OCI-LY7 (cell line): ENCODE data around the gene NIP7. TPM values are rescaled to one million over a fixed set of nuclear protein-coding genes. Genes with fewer than 3 reads are reported as not detected.

Experiments used
- BruUV-seq: library from RNA; stranded (reverse); fragments of 400-500 nt; replicated peaks from 2 replicates; lab custom pipeline; 2021; lab: Mats Ljungman, UMichigan
- CTCF ChIA-PET: fragments of 300-600 bp; sonication (Branson Sonifier 250); formaldehyde crosslinking; loops from one replicate; lab custom pipeline; 2022; ENCODE audit warnings: antibody characterized with exemption; ENCODE audit not compliant: unreplicated experiment; lab: Charles Lee
- POLR2A ChIA-PET: fragments of 300-600 bp; sonication (Branson Sonifier 250); formaldehyde crosslinking; loops from one replicate; lab custom pipeline; 2022; ENCODE audit warnings: antibody characterized with exemption; lab: Charles Lee
- DNase-seq: peaks from one replicate; pipeline ENCODE4 v3.0.0-alpha.2; 2015; ENCODE audit warnings: low spot score
- H2AFZ ChIP-seq: fragments of 200-600 bp; sonication (generic), shearing (Covaris generic); 2 replicates; pipeline ENCODE4 v1.6.1; 2014; ENCODE audit warnings: mild to moderate bottlenecking, antibody characterized with exemption, low read length, moderate library complexity
- H3K27ac ChIP-seq: fragments of 200-600 bp; sonication (generic); 2 replicates; pipeline ENCODE4 v1.5.1; 2014; ENCODE audit warnings: mixed run types, low read depth, mild to moderate bottlenecking, moderate library complexity, low read length, inconsistent platforms; ENCODE audit not compliant: poor library complexity, severe bottlenecking
- H3K36me3 ChIP-seq: fragments of 200-600 bp; sonication (generic); 2 replicates; pipeline ENCODE4 v1.6.1; 2014; ENCODE audit warnings: mild to moderate bottlenecking, antibody characterized with exemption, low read length, moderate library complexity, mixed read lengths; ENCODE audit not compliant: insufficient read depth
- H3K4me1 ChIP-seq: fragments of 200-600 bp; sonication (generic); 2 replicates; pipeline ENCODE4 v1.5.1; 2014; ENCODE audit warnings: mild to moderate bottlenecking, low read length; ENCODE audit not compliant: insufficient read depth, poor library complexity, severe bottlenecking
- H3K4me2 ChIP-seq: fragments of 200-600 bp; sonication (generic); 2 replicates; pipeline ENCODE4 v1.6.1; 2014; ENCODE audit warnings: mild to moderate bottlenecking, low read length
- H3K4me3 ChIP-seq: fragments of 200-600 bp; sonication (generic); 2 replicates; pipeline ENCODE4 v1.5.1; 2014; ENCODE audit warnings: mild to moderate bottlenecking, low read depth, low read length; ENCODE audit not compliant: poor library complexity, severe bottlenecking
- H3K79me2 ChIP-seq: fragments of 200-600 bp; sonication (generic); 2 replicates; pipeline ENCODE4 v1.6.1; 2016; ENCODE audit warnings: low read depth, mild to moderate bottlenecking, low read length, moderate library complexity, mixed read lengths; ENCODE audit not compliant: insufficient read depth
- H3K9me2 ChIP-seq: fragments of 200-600 bp; sonication (generic); 2 replicates; pipeline ENCODE4 v1.6.1; 2016; ENCODE audit warnings: mild to moderate bottlenecking, low read length, mixed read lengths; ENCODE audit not compliant: insufficient read depth
- H3K9me3 ChIP-seq: fragments of 200-600 bp; sonication (generic); 2 replicates; pipeline ENCODE4 v1.6.1; 2014; ENCODE audit warnings: mild to moderate bottlenecking, mixed run types, low read length, mixed read lengths
- H4K20me1 ChIP-seq: fragments of 200-600 bp; sonication (generic); 2 replicates; pipeline ENCODE4 v1.6.1; 2014; ENCODE audit warnings: mild to moderate bottlenecking, antibody characterized with exemption, low read length, moderate library complexity, mixed read lengths; ENCODE audit not compliant: insufficient read depth
- CTCF ChIP-seq: fragments of 200-600 bp; sonication (generic); conservative IDR thresholded peaks from 2 replicates; pipeline ENCODE4 v1.5.1; 2014; ENCODE audit warnings: mild to moderate bottlenecking, antibody characterized with exemption, low read length, moderate library complexity, mixed read lengths
- EZH2phosphoT487 ChIP-seq: fragments of 200-600 bp; sonication (generic); IDR thresholded peaks from 2 replicates; pipeline ENCODE4 v1.6.1; 2018; ENCODE audit warnings: low read depth, borderline replicate concordance, mild to moderate bottlenecking, mixed run types, antibody characterized with exemption, low read length, moderate library complexity, mixed read lengths
- intact Hi-C: fragments of 100-400 bp; cut with micrococcal nuclease; formaldehyde crosslinking; loops from one replicate; pipeline ENCODE4 v1.10.0; 2022; ENCODE audit not compliant: unreplicated experiment
- total RNA-seq, 2 experiments: library from RNA; depleted of rRNA in 1 of 2; stranded (reverse); fragments of >200 nt in 1 of 2; shearing (Covaris generic) in 1 of 2; gene quantifications; 2 replicates each; pipeline ENCODE4 v1.2.3, GENCODE V29; 2014 to 2022

NIP7 gene
- total RNA-seq, 2 experiments from 2014 or later = 39.7 to 49.1 TPM

- H3K9me3 ChIP-seq = no peaks in the 10 kb centered on the region
- BruUV-seq = no TSS peak
- intact Hi-C loops = loop anchor here (1.0 to 10.0 kb wide), 6 partner anchors 9 to 434 kb away; partner anchors contain the start of genes COG8, NIP7, VPS4A and WWP2
- peaks cover 56% of the 10 kb centered on the region for H3K79me2 ChIP-seq
- H4K20me1 ChIP-seq = peaks cover 35% of the 10 kb centered on the region
- peak within 1 kb of the TSS; percentile 79 for H2AFZ ChIP-seq
- TF ChIP-seq CTCF (no peak), EZH2phosphoT487 (no peak)
- peaks cover 48% of the 10 kb centered on the region for H3K4me1 ChIP-seq
- peak within 1 kb of the TSS; percentile 70 for H3K27ac ChIP-seq
- peak within 1 kb of the TSS; percentile 75 for H3K4me3 ChIP-seq
- CTCF ChIA-PET = no interaction called here
- H3K4me2 ChIP-seq = peak within 1 kb of the TSS; percentile 89
- POLR2A ChIA-PET = interaction anchor here (0.7 to 2.8 kb wide), 3 partner anchors 10 to 41 kb away, joined by 3 to 11 read pairs (median 7); partner anchors contain the start of gene NIP7
- peaks cover 83% of the 10 kb centered on the region for H3K36me3 ChIP-seq
- no peaks in the 10 kb centered on the region for H3K9me2 ChIP-seq
- peak; percentile 90 for DNase-seq
Observed at GRCh38 chr16:69330286-69331109, 9.1 kb upstream of the NIP7 start, which contains the start of gene PDF. TSS of gene PDF (minus strand) at chr16:69330588. CDS start at chr16:69330570, 18 bp downstream.

- Histone ChIP-seq H3K4me1 (peaks cover 24% of the 10 kb centered on the region), H3K36me3 (peaks cover 53% of the 10 kb centered on the region), H3K4me2 (no peak overlapping the region), H2AFZ (no peak overlapping the region), H3K27ac (no peak overlapping the region), H3K4me3 (no peak overlapping the region), H3K9me3 (no peaks in the 10 kb centered on the region), H3K79me2 (peaks cover 34% of the 10 kb centered on the region), H3K9me2 (no peaks in the 10 kb centered on the region), H4K20me1 (peaks cover 1% of the 10 kb centered on the region; the same call in 1 of the 2 replicates)
- DNase-seq = no peak
- TF ChIP-seq EZH2phosphoT487 (no peak), CTCF (no peak)
- CTCF ChIA-PET = no interaction called here
- intact Hi-C loops = loop anchor here (10.0 kb wide), 1 partner anchor 430 kb away; the partner anchor contains the start of gene WWP2
- POLR2A ChIA-PET = interaction anchor here (0.5 to 0.6 kb wide), 2 partner anchors 85 to 199 kb away, joined by 4 read pairs; no protein-coding TSS in a partner anchor
- BruUV-seq = no TSS peak
Observed at GRCh38 chr16:69334696-69335095, 4.9 kb upstream of the NIP7 start.
